Hematopoietic multipotent progenitor cell treated with erythropoietin and hydrocortisone succinate and interleukin-3 and kit ligand, for 17 days (in vitro differentiated cells): ENCODE data around the gene PAQR4.
"Not testable (repeated sequence)": the region's sequence is repeated elsewhere in the genome, so short reads cannot be mapped to it uniquely, and the experiment has no call there.

Source experiments
- DNase-seq: peaks from one replicate; pipeline ENCODE4 v3.0.0-alpha.2; 2015; ENCODE audit warnings: low spot score

Gene PAQR4

GRCh38 chr16:2968738-2969544 is at the start of gene PAQR4:
Gene PAQR4, plus strand, starts transcription at chr16:2969348. Its CDS starts 327 bp downstream, at chr16:2969675.
- peak; percentile 82 for DNase-seq

GRCh38 chr16:2919511-2920255 is 49.5 kb upstream of the PAQR4 start:
- DNase-seq: peak; percentile 81

DNA sequence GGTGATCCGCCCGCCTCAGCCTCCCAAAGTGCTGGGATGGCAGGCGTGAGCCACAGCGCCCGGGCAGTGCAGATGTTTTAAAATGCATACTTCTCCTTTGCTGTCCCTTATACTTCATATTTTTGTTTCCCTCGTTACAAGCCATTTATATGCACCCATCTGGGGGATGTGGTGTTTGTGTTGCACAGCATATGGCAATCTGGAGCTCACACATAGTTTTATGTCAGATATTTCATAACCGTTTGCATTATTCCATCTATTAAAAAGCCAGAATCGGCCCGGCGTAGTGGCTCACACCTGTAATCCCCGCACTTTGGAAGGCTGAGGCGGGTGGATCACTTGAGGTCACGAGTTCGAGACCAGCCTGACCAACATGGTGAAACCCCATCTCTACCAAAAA is 45.7 kb upstream of the PAQR4 start:
- no peak for DNase-seq

DNA sequence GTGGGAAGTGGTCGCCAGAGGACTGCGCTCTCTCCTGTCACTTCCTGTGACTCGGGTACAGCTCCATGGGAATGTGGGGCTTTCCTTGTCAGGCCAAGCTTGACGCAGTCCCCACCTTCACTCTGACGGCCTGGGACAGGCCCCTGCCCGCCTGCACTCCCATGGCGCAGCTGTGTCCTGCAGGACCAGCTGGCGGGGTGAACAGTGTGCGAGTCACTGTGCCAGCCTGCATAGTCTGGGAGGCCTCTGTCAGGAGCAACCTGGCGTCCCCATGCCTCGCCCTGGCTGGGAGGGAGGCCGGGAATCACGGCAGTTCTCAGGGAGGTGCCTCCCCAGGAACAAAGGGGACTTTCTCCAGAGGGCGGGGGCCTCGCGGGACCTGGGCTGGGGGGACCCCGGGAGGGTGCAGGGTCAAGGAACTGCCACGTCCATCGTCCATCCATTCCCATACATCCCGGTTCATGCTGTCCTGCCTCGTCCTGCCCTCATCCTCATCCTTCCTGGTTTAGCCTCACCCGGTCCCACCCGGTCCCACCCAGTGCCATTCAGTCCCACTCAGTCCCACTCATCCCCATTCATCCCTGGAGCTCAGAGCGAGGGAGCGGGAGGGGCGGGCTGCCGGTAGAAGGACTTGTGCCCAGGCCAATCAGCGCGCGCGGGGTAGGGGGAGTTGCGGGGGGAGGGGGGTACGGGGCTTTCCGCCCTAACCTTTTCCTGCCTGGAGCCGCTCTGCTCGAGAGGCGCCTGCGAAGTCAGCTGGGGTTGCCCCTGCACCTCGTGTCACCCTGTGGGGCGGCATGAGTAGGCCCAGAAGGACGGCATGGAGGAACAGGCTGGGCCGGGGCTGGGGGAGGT is 44.0 kb upstream of the PAQR4 start:
- no peak for DNase-seq

GRCh38 chr16:2925951-2926649 is 43.0 kb upstream of the PAQR4 start:
- no peak for DNase-seq

DNA sequence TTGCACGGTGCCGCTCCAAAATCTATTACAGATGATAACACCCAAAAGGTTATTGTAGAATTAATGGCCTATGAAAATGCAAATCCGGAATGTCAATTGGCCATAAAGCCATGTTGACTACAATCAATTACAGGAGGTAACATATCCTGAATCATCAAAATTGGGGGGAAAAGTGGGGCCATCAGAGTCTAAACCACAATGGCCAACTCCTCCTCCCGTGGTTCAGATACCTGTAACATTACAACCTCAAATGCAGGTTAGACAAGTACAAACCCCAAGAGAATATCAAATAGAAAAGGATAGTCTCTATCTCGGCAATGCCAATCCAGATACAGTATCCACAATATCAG is 42.5 kb upstream of the PAQR4 start:
- no peak for DNase-seq

- DNase-seq: peak; percentile 95
Observed at GRCh38 chr16:2927010-2927646, 42.0 kb upstream of the PAQR4 start.

- DNase-seq: not testable (repeated sequence)
Observed at GRCh38 chr16:2928151-2928550, 41.0 kb upstream of the PAQR4 start.

DNA sequence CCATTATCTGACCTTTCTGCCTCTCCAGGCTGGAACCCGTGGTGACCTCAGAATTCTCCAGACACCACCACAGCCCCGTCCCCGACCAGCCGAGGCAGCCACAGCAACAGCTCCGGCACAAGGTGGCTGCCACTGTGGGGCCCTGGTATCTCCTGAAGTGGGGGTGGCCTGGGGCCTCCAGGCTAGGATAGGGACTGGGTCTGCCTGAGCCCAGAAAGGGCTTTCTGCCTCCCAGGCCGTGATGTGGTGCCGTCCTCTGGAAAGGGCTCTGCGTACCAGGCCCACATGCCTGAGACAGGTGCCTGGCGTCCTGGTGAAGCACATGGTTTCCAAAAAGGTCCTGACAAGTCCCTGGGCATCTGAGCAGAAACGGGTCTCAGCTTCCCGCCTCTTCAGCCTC is 40.4 kb upstream of the PAQR4 start:
- no peak for DNase-seq

DNA sequence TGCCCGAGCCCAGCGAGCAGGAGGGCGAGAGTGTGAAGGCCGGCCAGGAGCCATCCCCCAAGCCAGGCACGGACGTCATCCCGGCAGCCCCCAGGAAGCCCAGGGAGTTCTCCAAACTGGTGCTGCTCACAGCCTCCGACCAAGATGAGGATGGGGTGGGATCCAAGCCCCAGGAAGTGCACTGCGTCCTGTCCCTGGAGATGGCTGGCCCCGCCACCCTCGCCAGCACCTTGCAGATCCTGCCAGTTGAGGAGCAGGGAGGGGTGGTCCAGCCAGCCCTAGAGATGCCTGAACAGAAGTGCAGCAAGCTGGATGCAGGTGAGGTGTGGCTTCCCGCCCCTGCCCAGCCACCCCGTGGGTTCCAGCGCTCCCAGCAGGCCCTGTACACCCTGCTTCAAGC is 39.5 kb upstream of the PAQR4 start:
- DNase-seq: no peak

DNA sequence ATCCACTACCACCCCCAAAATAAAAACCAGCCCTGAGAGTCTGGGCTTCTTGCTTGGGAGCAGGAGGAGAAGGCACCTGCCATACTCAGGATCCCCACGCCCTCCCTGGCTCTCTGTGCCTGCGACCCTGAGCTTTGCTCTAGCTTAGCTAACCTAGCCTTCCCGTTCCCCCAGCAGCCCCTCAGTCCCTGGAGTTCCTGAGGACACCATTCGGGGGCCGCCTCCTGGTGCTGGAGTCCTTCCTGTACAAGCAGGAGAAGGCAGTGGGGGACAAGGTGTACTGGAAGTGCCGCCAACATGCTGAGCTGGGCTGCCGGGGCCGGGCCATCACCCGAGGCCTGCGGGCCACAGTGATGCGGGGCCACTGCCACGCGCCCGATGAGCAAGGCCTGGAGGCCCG is 38.9 kb upstream of the PAQR4 start:
- no peak for DNase-seq

GRCh38 chr16:2931231-2931914 is 37.8 kb upstream of the PAQR4 start:
- not testable (repeated sequence) for DNase-seq

DNA sequence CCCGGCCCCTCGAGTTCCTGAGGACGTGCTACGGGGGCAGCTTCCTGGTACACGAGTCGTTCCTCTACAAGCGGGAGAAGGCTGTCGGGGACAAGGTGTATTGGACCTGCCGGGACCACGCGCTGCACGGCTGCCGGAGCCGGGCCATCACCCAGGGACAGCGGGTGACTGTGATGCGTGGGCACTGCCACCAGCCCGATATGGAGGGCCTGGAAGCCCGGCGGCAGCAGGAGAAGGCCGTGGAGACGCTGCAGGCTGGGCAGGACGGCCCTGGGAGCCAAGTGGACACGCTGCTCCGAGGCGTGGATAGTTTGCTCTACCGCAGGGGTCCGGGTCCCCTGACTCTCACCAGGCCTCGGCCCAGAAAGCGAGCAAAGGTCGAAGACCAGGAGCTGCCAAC is 36.0 kb upstream of the PAQR4 start:
- DNase-seq: no peak

DNA sequence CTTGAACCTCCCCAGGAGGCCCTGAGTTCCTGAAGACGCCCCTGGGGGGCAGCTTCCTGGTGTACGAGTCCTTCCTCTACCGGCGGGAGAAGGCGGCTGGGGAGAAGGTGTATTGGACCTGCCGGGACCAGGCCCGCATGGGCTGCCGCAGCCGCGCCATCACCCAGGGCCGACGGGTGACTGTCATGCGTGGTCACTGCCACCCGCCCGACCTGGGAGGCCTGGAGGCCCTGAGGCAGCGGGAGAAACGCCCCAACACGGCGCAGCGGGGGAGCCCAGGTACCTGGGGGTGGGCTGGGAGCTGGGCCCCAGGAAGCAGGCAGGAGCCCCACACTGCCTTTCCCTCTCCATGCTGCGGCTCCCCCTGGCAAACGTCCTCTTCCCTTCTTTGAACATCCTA is 35.4 kb upstream of the PAQR4 start:
- no peak for DNase-seq

DNA sequence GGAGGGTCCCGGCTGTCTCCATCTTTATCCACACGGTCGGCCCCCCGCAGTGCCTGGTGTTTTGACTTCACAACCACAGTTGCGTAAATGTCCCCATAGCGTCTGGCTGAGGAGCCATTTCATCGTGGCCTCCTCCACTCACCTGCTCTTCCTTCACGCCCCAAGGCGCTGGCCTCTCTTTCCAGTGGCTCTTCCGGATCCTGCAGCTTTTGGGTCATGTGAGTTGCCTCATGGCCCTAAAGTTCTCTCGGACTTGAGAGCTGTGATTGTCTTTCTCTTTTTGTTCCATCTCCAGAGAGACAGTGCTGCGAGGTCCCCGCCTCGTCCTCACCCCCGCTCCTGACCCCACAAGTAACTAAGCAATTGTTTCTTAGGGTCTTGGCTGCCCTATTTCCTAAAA is 34.7 kb upstream of the PAQR4 start:
- no peak for DNase-seq

DNA sequence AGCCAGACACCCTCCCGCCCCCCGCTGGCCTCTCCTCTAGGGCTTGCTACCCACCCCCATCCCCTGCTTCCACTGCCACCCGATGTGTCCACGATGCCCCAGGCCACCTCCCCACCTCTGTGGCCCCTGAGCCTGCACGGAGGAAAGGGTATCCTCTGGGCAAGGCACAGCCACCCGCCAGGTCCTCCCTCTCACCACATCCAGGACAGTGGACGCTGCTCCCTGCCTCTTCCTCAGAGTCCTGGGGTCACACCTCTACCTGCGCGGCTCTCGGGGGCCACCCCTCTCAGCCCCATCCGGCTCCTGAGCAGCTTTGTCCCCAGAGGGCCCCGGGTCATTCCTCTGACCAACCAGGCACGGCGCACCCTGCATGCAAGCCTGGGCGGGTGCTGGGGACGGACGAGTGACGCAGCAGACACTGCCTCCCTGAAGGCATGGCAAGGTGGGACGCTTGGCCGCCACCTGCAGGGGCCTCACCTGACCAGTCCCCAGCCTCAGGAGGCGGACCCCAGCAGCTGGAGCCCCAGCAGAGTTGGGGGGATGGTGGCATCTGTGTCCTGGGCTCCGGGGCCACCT is 32.6 kb upstream of the PAQR4 start:
- DNase-seq: no peak

DNA sequence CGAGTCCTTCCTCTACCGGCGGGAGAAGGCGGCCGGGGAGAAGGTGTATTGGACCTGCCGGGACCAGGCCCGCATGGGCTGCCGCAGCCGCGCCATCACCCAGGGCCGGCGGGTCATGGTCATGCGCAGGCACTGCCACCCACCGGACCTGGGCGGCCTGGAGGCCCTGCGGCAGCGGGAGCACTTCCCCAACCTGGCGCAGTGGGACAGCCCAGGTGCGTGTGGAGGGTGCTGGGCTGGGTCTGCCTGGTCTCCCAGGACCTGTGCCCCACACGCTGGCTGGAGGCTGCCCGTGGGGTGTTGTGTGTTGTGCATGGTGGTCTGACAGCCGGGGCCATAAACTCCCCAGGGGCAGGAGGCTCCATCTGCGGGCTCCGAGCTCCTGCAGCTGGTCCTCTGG is 32.0 kb upstream of the PAQR4 start:
- DNase-seq: no peak

- no peak for DNase-seq
Observed at GRCh38 chr16:2938206-2938605, 30.9 kb upstream of the PAQR4 start.

- no peak for DNase-seq
Observed at GRCh38 chr16:2939968-2940367, 29.2 kb upstream of the PAQR4 start.

- DNase-seq: no peak
Observed at GRCh38 chr16:2942045-2942444, 27.1 kb upstream of the PAQR4 start.

- not testable (repeated sequence) for DNase-seq
Observed at GRCh38 chr16:2943716-2944115, 25.4 kb upstream of the PAQR4 start.
